IPS-18c (cell line): ENCODE results near the gene ARL5C.
"Not testable (repeated sequence)": the region's sequence is repeated elsewhere in the genome, so short reads cannot be mapped to it uniquely, and the experiment has no call there.

Experiments used
- H3K4me3 ChIP-seq: 2 replicates; pipeline ENCODE4 v1.7.0; 2013; ENCODE audit warnings: low read depth, mild to moderate bottlenecking, low read length, moderate library complexity; ENCODE audit not compliant: insufficient read depth
- H3K9me3 ChIP-seq: one replicate; pipeline ENCODE4 v1.6.1; 2013; ENCODE audit warnings: mild to moderate bottlenecking, low read length, moderate library complexity; ENCODE audit not compliant: control insufficient read depth, insufficient read depth

The ARL5C gene

GRCh38 chr17:39132192-39132610 is 33.8 kb downstream of the ARL5C start:
- H3K4me3 ChIP-seq = no peak overlapping the region
- H3K9me3 ChIP-seq = no peaks in the 10 kb centered on the region

DNA sequence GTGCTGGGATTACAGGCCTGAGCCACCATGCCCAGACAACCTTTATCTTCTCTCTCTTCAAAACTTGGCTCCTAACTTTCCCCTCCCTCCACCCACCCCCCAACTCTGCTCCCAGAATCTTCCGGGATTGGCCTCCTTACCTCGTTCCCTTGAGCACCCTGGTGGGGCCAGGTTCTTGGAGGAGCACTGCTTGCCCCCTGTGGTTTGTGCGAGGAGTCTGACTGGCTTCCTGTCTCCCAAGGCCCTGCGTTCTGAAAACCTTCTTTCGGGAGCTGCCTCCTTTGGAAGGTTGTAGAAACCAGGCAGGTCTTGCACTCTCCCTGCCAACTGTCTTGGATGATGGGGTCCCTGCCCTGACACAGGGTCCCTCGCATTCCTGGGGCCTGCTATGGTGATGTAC is 34.3 kb downstream of the ARL5C start:
- no peaks in the 10 kb centered on the region for H3K9me3 ChIP-seq
- H3K4me3 ChIP-seq = no peak overlapping the region

GRCh38 chr17:39130205-39130604 is 35.8 kb downstream of the ARL5C start:
- H3K9me3 ChIP-seq = no peaks in the 10 kb centered on the region
- H3K4me3 ChIP-seq = no peak overlapping the region

- not testable (repeated sequence) for H3K9me3 ChIP-seq, H3K4me3 ChIP-seq
Observed at GRCh38 chr17:39129544-39129943, 36.4 kb downstream of the ARL5C start.

DNA sequence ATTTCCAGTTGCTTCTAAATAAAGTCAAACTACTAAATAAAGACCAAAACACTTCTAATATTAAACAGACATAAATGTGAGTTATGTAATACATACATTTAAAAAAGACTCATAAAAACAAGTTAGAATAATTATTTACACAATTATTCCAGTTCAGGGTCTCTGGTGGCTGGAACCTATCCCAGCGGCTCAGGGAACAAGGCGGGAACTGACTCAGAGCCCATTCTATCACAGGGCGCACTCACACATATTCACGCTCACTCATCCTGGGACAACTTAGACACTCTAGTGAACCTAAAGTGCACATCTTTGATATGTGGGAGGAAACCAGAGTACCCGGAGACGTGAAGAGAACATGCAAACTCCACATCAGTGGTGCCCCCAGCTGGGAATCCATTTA is 39.5 kb downstream of the ARL5C start:
- no peaks in the 10 kb centered on the region for H3K9me3 ChIP-seq
- no peak overlapping the region for H3K4me3 ChIP-seq

GRCh38 chr17:39125143-39125875 is 40.7 kb downstream of the ARL5C start:
- no peaks in the 10 kb centered on the region for H3K9me3 ChIP-seq
- no peak overlapping the region for H3K4me3 ChIP-seq

GRCh38 chr17:39123627-39124026 is 42.3 kb downstream of the ARL5C start:
- no peaks in the 10 kb centered on the region for H3K9me3 ChIP-seq

DNA sequence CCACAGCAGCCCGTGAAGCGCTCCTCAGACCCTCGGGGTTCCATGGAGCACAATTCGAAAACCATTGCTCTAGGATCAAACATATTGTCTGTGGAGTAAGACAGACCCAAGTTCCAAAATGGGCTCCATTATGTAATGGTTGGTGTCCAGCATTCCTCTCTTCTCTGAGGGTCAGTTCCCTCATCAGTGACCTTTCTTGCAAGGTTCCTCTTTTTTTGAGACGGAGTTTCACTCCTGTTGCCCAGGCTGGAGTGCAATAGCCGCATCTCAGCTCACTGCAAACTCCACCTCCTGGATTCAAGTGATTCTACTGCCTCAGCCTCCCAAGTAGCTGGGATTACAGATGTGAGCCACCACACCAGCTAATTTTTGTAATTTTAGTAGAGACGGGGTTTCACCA is 43.0 kb downstream of the ARL5C start:
- no peaks in the 10 kb centered on the region for H3K9me3 ChIP-seq
- H3K4me3 ChIP-seq = no peak overlapping the region

More at GRCh38 chr17:39123627-39124026, 42.3 kb downstream of the ARL5C start:
- no peak overlapping the region for H3K4me3 ChIP-seq

GRCh38 chr17:39121919-39122318 is 44.0 kb downstream of the ARL5C start:
- not testable (repeated sequence) for H3K9me3 ChIP-seq, H3K4me3 ChIP-seq

DNA sequence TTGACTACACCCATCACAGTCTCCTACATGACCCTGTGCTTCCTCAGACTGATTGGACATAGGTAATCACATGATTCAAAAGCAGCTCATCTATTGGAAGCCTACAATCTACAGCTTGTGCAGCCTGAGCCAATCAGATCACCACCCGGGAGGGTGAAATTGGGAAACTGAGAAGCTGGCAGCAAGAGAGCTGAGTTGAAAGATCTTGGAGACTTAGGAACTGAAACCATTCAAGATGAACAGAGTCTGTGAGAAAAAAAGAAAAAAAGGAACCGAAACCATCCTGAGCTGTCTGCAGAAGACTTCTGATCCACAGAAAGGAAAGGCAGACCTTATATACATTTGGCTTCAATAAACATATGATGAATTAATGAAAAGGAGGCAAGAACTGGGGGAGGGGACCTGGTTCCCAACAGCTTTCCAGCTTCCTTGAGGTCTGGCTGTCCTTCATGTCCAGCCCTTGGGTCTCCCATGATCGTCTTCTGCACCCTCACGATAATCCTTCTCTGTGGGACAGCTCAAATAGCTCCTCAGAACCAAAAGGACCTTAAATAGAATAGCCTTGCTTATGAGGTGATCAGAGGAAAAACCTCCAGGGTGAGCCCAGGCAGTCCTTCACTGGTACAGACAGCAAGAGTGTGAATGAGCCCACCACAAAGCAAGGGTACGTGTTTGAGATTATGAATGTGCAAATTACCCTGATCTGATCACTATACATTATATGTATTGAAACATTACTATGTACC is 47.1 kb downstream of the ARL5C start:
- H3K9me3 ChIP-seq = no peaks in the 10 kb centered on the region
- H3K4me3 ChIP-seq = no peak overlapping the region

DNA sequence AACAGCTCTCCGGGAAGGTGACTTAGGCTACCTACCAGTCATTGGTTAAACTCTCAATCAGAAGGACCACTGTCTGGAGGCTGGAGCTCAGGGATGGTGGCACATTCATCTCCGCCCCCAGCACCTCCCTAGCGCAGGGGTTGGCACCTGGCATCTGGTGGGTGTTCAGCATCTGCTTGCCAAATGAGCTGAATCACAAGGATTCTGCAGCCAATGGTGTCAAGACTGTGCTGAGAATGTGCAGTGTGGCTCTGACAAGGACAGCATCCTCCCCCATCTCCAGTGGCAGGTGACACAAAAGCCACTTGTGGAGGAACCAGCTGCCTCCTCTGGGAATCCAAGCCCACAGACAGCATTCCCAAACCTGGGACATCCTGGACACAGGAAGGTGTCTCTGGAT is 49.7 kb downstream of the ARL5C start:
- no peak overlapping the region for H3K4me3 ChIP-seq
- no peaks in the 10 kb centered on the region for H3K9me3 ChIP-seq

- Histone ChIP-seq H3K9me3 (no peaks in the 10 kb centered on the region), H3K4me3 (no peak overlapping the region)
Observed at GRCh38 chr17:39115135-39115534, 50.8 kb downstream of the ARL5C start.

DNA sequence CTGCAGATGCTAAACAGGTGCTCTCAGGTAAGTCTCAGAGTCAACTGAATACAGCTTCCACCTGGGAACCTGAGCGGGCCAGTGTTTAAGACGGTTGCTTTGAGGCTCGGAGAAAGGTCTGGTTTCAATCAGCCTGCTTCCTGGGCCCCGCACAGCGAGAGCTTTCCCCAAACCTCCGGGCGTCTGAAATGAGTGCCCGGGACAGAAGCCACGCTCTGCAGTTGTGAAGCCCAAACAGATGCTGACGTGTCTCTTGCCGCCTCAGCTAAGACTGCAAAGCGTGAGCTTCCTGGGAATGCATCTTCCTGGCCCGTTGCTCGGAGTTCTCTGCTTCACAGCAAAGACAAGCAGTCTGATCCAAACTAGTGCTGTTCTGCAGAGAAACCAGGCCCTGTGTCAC is 51.2 kb downstream of the ARL5C start:
- Histone ChIP-seq H3K9me3 (no peaks in the 10 kb centered on the region), H3K4me3 (no peak overlapping the region)

- H3K9me3 ChIP-seq = no peaks in the 10 kb centered on the region
- H3K4me3 ChIP-seq = no peak overlapping the region
Observed at GRCh38 chr17:39113871-39114270, 52.1 kb downstream of the ARL5C start.

DNA sequence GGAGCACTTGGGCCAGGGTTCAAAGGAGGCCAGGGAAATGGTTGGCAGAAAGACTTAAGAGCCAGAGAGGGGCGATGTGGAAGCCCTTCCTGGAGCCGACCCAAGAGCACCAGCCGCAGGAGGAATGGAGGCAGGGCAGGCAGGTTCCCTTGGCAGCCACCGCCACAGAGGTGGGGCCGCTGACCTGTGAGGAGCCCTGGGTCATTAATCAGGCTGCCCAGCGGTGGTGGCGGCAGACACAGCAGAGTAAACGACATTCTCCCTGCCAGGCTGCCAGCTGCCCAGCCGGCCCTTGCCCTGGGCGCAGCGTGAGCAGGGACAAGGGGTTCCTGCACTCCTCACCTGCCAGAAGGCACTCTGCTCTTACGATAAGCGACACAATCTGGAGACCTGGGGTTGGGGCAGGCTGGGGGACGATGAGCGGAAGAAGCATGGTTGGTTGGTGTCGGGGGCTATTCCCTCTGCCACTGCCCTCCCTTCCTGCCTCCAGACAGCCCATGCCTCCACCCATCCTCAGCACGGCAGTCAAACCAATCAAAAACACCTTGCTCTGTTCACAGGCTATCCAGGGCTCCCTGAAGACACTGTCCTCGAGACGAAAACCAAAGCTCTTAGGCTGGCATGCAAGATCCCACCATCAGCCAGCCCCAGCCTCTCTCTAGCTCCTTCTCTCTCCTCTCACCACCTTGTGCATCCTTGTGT is 55.4 kb downstream of the ARL5C start:
- Histone ChIP-seq H3K9me3 (no peaks in the 10 kb centered on the region), H3K4me3 (no peak overlapping the region)

DNA sequence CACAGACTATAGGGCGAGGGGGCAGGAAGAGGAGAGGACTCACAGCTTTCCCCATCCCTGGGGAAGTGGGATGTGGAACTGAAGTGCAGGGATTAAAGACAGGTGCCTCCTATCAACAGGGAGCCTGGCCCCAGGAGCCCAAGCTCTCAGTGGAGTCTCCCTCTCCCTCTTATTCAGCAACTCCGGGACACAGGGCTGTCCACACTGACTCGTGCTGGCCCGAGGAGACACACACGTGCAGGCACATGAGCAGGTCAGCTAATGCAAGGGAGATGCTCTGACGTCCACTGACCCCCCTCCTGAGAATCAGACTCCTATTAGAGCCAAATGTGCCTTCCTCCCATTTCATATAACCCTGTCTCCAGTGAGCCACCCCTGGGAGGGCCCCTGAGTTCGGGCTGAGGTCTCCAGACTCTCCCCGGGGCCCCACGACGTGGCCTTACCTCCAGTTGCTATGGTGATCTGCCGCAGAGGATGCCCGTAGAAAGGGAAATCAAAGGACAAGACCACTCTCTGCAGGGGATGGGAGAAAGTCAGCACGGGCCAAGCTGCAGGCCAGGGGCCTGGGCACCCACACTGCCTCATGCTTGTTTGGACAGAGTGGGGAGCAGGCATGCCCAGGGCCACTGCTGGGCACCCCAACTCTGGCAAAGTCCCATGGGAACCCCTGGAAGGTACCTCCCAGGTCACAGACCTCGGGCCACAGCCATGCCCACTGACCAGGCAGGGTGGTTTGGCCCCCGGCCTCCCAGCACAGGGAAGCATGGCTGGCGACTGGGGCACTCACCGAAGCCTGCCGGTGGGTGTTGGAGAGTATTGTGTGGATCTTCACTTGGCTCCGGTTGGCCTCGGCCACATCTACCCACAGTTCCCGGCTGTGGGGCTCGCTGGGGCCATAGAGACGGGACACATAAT is 57.2 kb downstream of the ARL5C start:
- Histone ChIP-seq H3K9me3 (no peaks in the 10 kb centered on the region), H3K4me3 (no peak overlapping the region)

DNA sequence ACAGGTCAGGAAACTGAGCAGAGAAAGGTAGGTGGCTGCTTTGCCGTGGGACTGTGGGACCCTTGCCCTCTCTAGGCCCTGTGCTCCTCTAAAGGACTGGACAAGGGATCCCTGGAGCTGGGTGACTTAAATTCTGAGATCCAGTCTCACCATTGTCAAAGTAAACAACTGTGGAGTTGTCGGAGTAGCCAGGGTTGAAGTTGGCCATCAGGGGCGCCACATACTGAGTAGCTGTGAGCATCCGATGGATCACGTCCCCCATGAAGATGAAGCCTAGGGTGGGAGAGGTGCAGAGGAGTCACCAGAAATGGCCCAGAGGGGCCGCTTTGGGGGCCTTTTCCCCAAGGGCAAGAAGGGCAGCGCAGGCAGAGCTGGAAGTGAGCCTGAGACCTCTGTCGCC is 58.0 kb downstream of the ARL5C start:
- H3K4me3 ChIP-seq = no peak overlapping the region
- H3K9me3 ChIP-seq = no peaks in the 10 kb centered on the region
